Body of pancreas (tissue), 4 donors: ENCODE results near the gene ARL16.

Experiments
- POLR2A ChIP-seq, 3 donors: fragments of 450-650 bp; IDR thresholded peaks; one replicate each; pipeline ENCODE4 v1.6.1; 2016; ENCODE audit warnings: antibody characterized with exemption in 3 of 3, mild to moderate bottlenecking in 2 of 3
- TF ChIP-seq, protein P1 (sequence below), 7 experiments: fragments of 450-650 bp in 4 of 7; fragments of 200-600 bp in 3 of 7; sonication (generic) in 3 of 7; IDR thresholded peaks; one replicate each; pipeline ENCODE4 v1.5.1; 2016 to 2019; ENCODE audit warnings: antibody characterized with exemption in 7 of 7

DNA sequence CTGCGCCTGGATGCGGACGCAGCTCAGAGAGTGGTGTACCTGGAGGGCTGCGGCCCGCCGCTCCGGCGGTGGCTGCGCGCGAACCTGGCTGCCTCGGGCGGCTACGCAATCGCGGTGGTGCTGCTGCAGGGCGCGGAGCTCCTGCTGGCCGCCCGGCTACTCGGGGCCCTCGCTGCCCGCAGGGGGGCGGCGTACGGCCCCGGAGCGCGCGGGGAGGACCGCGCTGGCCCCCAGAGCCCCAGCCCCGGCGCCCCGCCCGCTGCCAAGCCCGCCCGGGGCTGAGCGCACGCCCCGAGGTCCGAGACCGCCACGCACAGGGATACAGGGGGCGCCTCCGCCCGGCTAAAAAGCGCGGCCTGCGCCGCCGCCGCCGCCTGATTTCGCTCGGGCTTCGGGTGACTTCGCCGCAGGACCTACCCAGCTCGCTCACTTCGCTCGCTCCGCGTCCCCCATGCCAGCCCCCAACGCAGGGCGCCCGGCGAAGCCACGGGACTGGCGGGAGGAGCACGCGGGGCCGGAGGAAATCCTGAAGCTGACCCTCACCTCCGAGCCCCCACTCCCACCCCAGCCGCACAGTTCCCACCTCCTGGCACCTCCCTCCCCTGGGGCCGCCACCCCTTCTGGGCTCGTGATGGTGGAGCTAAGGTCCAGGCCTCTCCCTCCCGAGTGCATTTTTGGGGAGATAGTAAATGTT is 35.4 kb downstream of the ARL16 start:
- TF ChIP-seq, protein P1, sequence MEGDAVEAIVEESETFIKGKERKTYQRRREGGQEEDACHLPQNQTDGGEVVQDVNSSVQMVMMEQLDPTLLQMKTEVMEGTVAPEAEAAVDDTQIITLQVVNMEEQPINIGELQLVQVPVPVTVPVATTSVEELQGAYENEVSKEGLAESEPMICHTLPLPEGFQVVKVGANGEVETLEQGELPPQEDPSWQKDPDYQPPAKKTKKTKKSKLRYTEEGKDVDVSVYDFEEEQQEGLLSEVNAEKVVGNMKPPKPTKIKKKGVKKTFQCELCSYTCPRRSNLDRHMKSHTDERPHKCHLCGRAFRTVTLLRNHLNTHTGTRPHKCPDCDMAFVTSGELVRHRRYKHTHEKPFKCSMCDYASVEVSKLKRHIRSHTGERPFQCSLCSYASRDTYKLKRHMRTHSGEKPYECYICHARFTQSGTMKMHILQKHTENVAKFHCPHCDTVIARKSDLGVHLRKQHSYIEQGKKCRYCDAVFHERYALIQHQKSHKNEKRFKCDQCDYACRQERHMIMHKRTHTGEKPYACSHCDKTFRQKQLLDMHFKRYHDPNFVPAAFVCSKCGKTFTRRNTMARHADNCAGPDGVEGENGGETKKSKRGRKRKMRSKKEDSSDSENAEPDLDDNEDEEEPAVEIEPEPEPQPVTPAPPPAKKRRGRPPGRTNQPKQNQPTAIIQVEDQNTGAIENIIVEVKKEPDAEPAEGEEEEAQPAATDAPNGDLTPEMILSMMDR (IDR thresholded peaks at IDR 0.05): no peak
- no peak for TF ChIP-seq POLR2A (IDR thresholded peaks at IDR 0.05)
